GM13976 (cell line): ENCODE measurements around the gene HOXA11.

ENCODE experiments used
- DNase-seq: peaks from one replicate; pipeline ENCODE4 v3.0.0; 2012; ENCODE audit warnings: low spot score
- CTCF ChIP-seq: IDR thresholded peaks from 2 replicates; pipeline ENCODE4 v1.5.1; 2012; ENCODE audit warnings: borderline replicate concordance, mild to moderate bottlenecking; ENCODE audit not compliant: insufficient read depth; ENCODE audit errors: extremely low read depth, missing control alignments, control extremely low read depth
- in situ Hi-C: fragments of 300-500 bp; cut with MboI; formaldehyde crosslinking; loops from one replicate; pipeline ENCODE4 v1.12.0; 2022; ENCODE audit warnings: low sequenced_read_pairs, mixed read lengths, inconsistent platforms; ENCODE audit not compliant: unreplicated experiment

The HOXA11 gene

GRCh38 chr7:27207348-27207985, 22.4 kb upstream of the HOXA11 start:
- no peak for DNase-seq
- in situ Hi-C loops: loop anchor here (10.0 to 25.0 kb wide), 2 partner anchors 377 to 580 kb away; no protein-coding TSS in a partner anchor
- TF ChIP-seq CTCF: no peak

GRCh38 chr7:27205325-27206280, 20.6 kb upstream of the HOXA11 start:
- TF ChIP-seq CTCF: no peak
- in situ Hi-C loops: loop anchor here (10.0 to 25.0 kb wide), 2 partner anchors 379 to 582 kb away; no protein-coding TSS in a partner anchor
- DNase-seq: no peak

GRCh38 chr7:27204851-27205322, 19.9 kb upstream of the HOXA11 start:
- no peak for DNase-seq

GRCh38 chr7:27203964-27204594, 19.0 kb upstream of the HOXA11 start:
- TF ChIP-seq CTCF: no peak
- no peak for DNase-seq
- in situ Hi-C loops: loop anchor here (10.0 to 25.0 kb wide), 2 partner anchors 381 to 583 kb away; no protein-coding TSS in a partner anchor

More at GRCh38 chr7:27204851-27205322, 19.9 kb upstream of the HOXA11 start:
- no peak for TF ChIP-seq CTCF
- in situ Hi-C loops: loop anchor here (10.0 to 25.0 kb wide), 2 partner anchors 380 to 582 kb away; no protein-coding TSS in a partner anchor

GRCh38 chr7:27203365-27203953, 18.4 kb upstream of the HOXA11 start:
- TF ChIP-seq CTCF: no peak
- in situ Hi-C loops: loop anchor here (10.0 to 25.0 kb wide), 2 partner anchors 381 to 584 kb away; no protein-coding TSS in a partner anchor
- DNase-seq: no peak

- DNase-seq: no peak
- TF ChIP-seq CTCF: no peak
- in situ Hi-C loops: loop anchor here (10.0 to 25.0 kb wide), 2 partner anchors 382 to 585 kb away; no protein-coding TSS in a partner anchor
Measured at GRCh38 chr7:27202862-27203134, 17.8 kb upstream of the HOXA11 start.
